HG03095 (cell line): Measurements from ENCODE around the gene NOLC1.

Experiments
- ATAC-seq: cut with Tn5 transposase; IDR thresholded peaks from one replicate; pipeline ENCODE4 v1.9.1; 2021; ENCODE audit warnings: moderate library complexity; ENCODE audit not compliant: unreplicated experiment

NOLC1 gene

DNA sequence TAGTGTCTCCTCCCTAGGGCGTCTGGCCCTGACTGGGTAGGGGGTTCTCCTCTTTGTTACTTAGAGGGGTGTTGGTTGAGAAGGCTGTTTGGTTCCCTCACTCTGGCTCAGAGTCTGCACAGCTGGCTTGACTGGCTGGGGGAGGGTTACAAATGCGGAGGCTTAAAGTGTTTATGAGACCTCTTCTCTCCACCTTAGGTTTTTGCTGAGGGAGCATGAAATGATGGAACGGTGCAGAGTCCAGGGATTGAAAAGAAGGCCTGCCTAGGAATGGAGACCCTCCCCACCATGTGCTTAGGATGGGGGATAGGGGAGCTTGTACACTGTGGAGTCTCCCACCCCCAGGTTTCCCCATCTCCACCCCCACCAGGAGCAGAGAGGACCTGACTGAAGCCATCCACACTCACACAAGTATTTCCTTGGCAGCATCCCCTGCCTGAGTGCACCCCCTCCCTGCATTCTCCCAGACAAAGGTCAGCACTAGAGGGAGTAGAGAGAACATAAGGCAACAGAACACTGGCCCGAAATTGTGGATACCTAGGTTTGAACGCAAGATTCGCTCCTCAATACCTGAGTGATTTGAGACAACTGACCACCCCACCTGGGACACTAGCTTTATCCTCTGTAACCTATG is 30.3 kb upstream of the NOLC1 start:
- no peak for ATAC-seq

DNA sequence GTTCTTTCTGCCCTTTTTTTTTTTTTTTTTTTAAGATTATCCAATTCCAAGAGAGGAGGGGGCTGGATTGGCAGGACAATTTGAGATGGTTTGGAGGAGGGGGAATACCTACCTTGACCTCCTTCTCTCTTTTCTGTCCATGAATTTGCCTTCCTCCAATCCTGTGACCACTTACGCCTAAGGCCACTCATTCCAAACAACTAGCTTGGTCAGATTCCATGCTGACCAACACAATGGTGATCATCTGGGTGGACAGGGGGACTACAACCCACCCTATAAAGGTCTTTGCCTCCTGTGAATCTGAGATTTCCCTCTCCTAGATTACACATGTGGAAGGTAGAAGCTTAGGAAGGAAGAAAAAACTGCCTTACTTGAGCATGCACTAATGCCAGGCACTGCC is 29.7 kb upstream of the NOLC1 start:
- ATAC-seq: no peak

DNA sequence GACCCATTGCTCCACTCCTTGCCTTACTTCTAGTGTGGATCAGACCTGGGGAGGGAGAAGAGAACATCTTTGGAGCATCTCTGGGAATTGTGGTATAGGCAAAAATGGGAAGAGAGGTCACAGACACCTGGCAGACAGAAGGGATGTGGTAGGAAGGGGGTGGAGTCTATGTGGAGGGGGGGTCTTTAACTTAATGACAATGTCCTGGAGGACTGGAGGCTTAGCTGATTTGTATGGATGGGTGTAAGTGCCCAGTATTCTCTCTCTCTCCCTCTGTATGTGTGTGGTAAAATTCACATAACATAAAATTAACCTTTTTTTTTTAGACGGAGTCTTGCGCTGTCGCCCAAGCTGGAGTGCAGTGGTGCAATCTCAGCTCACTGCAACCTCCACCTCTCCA is 29.0 kb upstream of the NOLC1 start:
- ATAC-seq: no peak

DNA sequence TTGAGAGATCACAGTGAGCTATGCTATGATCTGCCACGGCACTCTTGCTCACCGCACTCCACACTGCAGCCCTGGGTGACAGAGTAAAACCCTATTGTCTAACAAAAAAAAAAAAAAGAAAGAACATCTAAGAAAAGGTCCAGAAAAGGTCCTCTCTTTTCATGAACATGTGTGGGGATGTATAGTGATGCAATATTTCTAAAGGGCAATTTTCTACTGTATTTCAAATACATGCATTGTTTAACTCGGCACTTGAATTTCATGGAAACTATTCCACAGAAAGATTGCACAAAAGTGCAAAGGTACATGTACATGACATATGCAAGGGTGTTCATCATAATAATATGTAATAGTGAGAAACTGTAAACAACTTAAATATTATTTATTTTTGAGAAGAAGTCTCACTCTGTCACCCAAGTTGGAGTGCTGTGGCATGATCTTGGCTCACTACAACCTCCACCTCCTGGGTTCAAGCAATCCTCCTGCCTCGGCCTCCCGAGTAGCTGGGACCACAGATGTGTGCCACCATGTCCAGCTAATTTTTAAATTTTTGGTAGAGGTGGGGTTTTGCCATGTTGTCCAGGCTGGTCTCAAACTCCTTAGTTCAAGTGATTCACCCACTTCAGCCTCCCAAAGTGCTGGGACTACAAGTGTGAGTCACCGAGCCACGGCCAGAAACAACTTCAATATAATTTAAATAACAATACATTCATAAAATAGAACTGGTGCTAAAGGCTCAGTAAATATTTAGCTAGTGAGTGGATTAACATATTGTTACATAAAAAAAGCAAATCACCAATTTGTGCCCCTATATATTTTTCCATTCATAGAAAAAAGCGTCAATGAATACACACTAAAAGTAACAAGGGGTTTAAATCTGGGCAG is 20.7 kb upstream of the NOLC1 start:
- ATAC-seq: no peak

DNA sequence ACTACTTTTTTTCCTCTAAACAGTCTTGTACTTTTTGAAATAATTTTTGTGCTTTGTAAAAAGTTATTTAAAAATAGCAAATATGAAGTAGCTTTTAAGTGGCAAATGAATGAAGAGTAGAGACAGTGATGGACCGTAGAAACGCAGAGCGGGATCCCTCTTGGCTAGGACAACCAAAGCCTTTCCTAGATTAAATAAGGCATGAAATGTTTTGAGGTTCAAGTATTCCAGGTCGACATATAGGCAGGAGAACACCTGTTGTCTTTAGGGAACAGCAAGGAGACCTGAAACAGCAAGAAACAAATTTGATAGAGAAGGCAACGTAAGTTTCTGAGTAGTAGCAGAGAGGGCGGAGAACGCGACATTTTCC is 20.0 kb upstream of the NOLC1 start:
- no peak for ATAC-seq

- peak; percentile 87 for ATAC-seq
These were observed 19.4 kb upstream of the NOLC1 start, which contains the start of gene PPRC1 for GRCh38 chr10:102132563-102133372. Gene PPRC1 (plus strand): TSS chr10:102133040. CDS start chr10:102133069, 29 bp downstream.

- no peak for ATAC-seq
These were observed 18.6 kb upstream of the NOLC1 start for GRCh38 chr10:102133373-102134195.

DNA sequence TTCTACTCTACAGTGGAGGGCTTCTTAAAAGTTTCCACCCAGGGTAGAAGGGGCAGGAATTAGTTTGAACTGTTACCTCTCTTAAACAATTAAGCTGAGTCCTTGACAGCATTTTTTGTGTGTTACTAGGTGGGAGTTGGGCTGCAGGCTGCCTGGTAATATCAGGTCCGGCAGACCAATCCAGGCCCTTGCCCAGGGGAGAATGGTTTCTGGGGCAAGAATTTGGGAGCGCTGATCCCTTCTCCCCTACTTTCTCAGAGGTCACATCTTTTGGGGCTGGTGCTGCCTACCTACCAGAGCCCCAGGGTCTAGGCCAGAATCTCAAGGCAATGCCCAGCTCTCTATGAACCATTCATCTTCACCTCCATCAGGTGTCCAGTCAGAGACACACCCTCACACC is 17.8 kb upstream of the NOLC1 start:
- no peak for ATAC-seq

GRCh38 chr10:102135956-102136526 is 16.1 kb upstream of the NOLC1 start:
- ATAC-seq: no peak

- ATAC-seq: no peak
These were observed 12.7 kb upstream of the NOLC1 start for GRCh38 chr10:102139281-102140110.

DNA sequence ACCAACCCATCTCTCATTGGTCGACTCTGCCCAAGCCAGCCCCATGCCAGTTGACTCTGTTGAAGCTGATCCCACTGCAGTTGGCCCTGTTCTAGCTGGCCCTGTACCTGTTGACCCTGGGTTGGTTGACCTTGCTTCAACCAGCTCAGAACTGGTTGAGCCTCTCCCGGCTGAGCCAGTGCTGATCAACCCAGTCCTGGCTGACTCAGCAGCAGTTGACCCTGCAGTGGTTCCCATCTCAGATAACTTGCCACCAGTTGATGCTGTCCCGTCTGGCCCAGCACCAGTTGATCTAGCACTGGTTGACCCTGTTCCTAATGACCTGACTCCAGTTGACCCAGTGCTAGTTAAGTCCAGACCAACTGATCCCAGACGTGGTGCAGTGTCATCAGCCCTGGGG is 12.0 kb upstream of the NOLC1 start:
- ATAC-seq: no peak

DNA sequence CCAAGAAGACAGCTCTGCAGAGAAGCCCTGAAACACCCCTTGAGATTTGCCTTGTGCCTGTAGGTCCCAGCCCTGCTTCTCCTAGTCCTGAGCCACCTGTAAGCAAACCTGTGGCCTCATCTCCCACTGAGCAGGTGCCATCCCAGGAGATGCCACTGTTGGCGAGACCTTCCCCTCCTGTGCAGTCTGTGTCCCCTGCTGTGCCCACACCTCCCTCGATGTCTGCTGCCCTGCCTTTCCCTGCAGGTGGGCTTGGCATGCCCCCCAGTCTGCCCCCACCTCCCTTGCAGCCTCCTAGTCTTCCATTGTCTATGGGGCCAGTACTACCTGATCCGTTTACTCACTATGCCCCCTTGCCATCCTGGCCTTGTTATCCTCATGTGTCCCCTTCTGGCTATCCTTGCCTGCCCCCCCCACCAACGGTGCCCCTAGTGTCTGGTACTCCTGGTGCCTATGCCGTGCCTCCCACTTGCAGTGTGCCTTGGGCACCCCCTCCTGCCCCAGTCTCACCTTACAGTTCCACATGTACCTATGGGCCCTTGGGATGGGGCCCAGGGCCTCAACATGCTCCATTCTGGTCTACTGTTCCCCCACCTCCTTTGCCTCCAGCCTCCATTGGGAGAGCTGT is 11.2 kb upstream of the NOLC1 start:
- no peak for ATAC-seq

DNA sequence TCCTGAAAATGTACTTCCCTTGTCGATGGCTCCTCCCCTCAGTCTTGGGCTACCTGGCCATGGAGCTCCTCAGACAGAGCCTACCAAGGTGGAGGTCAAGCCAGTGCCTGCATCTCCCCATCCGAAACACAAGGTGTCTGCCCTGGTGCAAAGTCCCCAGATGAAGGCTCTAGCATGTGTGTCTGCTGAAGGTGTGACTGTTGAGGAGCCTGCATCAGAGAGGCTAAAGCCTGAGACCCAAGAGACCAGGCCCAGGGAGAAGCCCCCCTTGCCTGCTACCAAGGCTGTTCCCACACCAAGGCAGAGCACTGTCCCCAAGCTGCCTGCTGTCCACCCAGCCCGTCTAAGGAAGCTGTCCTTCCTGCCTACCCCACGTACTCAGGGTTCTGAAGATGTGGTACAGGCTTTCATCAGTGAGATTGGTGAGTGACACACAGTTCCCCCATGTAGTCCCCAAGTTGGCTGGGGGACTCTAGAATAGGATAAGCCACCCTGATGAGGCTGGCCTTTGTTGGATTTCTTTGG is 10.5 kb upstream of the NOLC1 start:
- ATAC-seq: no peak

DNA sequence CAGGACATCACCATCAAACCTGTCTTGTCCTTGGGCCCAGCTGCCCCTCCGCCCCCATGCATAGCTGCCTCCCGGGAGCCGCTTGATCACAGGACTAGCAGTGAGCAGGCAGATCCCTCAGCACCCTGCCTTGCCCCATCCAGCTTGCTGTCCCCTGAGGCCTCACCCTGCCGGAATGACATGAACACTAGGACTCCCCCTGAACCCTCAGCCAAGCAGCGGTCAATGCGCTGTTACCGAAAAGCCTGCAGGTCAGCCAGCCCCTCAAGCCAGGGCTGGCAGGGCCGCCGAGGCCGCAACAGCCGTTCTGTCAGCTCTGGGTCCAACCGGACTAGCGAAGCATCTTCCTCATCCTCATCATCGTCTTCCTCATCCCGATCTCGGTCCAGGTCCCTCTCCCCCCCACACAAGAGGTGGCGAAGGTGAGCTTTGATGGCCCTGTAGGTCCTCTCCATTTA is 5.2 kb upstream of the NOLC1 start:
- ATAC-seq: no peak

DNA sequence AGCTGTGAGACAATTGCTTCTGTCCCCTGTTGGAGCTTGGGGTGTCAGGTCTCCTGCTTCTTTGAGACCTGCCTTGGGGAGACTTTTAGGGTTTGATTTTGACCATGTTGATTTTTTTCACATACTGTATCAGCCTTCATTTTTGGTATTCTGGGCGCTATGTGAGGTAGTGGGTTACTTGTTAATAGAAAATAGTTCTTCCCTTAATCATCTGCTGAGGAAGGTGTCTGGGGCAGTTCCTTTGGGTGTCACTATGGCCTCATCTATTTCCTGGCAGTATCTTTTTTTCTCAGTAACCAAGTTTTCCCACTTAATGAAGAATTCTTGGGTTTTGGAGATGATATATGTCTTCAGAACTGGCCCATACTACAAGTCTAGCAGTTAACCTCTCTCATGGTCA is 4.6 kb upstream of the NOLC1 start:
- no peak for ATAC-seq

- ATAC-seq: no peak
These were observed 3.9 kb upstream of the NOLC1 start for GRCh38 chr10:102148275-102148674.

DNA sequence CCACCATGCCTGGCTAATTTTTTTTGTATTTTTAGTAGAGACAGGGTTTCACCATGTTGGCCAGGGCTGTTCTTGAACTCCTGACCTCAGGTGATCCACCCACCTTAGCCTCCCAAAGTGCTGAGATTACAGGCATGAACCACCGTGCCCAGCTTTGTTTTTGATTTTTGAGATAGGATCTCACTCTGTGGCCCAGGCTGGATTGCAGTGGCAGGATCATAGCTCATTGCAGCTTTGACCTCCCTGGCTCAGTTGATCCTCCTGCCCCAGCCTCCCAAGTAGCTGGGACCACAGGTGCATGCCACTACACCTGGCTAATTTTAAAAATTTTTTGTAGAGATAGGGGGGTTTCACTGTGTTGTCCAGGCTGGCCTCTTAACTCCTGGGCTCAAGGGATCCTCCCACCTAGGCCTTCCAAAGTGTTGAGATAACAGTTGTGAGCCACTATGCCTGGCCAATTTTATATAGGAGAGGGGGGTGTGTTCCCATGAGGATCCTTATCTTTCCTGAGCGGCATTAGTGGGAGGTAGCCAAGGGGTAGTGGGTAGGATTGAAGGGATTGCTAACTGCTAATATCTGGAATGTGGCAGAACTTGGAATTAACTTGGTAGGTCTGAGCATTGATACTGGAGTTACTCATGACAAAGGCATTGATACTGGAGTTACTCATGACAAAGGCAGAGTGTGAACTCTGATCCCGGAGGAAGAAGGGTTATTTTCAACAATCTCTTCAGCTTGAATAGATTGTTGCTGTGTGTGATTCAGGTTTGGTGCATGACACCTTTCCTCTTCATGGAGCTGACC is 1.0 kb upstream of the NOLC1 start:
- no peak for ATAC-seq

DNA sequence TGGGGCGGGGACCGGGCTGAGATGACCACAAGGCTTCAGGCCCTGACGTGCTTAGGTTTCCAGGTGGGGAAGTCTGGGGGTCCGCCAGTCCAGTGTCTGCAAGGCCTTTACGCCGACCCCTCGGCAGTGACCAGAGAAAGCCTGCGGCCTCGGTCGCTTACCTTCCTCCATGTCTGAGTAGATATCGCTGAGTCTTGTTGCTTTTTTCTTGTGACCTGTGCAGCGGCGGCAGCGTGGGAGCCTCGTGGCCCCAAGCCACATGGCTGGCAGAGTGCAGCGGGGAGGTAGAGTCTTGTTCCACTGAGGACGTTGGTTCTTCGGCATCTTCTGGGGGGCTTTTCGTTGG is 329 bp downstream of the NOLC1 start:
- ATAC-seq: peak; percentile 19
